NCI-H748 (cell line): Measurements from ENCODE around the gene RWDD1.
A peak's percentile ranks its signal among the peaks of the same experiment; 100 is the strongest.

Experiments used
- DNase-seq: peaks from one replicate; lab custom pipeline; 2025; ENCODE audit not compliant: unreplicated experiment; lab: John Stamatoyannopoulos, UW

The RWDD1 gene, protein sequence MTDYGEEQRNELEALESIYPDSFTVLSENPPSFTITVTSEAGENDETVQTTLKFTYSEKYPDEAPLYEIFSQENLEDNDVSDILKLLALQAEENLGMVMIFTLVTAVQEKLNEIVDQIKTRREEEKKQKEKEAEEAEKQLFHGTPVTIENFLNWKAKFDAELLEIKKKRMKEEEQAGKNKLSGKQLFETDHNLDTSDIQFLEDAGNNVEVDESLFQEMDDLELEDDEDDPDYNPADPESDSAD

GRCh38 chr6:116570856-116571682, at the start of gene RWDD1:
RWDD1 (plus strand) TSS chr6:116571504; CDS start chr6:116571583, 79 bp downstream.
- peak; percentile 99 for DNase-seq

GRCh38 chr6:116522896-116523295, 48.4 kb upstream of the RWDD1 start:
- DNase-seq: no peak

DNA sequence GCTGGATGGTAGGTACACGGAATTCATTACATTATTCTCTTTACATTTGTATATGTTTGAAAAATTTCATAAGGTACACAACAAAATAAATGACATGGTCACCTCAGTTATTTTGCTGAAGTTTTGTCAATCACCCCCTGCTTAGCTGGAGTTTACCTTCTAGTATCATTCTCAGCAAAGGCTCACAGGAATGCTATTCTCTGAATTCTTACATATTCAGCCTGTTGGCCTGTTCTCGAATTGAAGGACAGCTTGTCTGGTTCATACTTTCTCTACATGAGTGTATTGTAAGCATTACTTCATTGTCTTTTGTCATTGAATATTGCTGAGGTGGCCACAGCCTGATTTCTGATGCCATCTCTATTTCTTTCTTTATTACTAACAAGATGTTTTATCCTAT, 47.1 kb upstream of the RWDD1 start:
- DNase-seq: no peak

DNA sequence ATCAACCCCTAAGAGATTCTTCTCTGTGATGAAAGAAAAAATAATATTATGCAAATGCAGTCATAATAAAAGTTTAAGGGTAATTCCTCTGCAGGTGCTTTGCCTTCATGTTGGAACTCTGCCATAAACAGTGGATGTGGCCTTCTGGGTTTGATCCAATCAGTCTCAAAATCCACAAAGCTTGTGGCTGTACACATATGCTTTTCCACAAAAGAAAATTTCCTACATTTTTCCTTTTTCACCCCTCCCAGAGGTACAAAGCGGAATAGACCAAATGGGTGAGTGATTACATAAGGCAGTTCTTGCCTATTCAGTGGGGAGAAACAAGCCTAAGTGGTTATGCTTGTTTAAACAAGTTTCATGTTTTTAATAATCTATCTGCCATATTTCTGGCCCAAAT, 43.2 kb upstream of the RWDD1 start:
- no peak for DNase-seq

DNA sequence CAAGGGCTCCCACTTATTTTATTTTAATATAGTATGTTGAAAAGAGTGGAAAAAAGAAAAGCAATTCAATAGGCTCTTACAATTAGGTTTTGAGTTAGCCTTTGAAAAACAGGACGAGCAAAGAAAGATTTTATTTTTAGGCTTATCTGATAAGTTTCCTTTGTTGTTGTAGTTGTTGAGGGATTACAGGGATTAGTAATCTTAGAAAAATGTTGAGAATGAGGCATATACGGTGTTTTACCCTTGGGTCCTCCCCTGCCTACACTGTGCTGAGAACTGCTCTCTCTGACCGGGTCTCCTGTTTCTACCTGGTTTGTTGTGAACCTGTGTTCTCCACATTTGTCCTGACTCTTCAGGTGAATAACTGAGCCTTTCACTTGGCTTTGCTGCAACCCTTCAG, 42.5 kb upstream of the RWDD1 start:
- DNase-seq: no peak

DNA sequence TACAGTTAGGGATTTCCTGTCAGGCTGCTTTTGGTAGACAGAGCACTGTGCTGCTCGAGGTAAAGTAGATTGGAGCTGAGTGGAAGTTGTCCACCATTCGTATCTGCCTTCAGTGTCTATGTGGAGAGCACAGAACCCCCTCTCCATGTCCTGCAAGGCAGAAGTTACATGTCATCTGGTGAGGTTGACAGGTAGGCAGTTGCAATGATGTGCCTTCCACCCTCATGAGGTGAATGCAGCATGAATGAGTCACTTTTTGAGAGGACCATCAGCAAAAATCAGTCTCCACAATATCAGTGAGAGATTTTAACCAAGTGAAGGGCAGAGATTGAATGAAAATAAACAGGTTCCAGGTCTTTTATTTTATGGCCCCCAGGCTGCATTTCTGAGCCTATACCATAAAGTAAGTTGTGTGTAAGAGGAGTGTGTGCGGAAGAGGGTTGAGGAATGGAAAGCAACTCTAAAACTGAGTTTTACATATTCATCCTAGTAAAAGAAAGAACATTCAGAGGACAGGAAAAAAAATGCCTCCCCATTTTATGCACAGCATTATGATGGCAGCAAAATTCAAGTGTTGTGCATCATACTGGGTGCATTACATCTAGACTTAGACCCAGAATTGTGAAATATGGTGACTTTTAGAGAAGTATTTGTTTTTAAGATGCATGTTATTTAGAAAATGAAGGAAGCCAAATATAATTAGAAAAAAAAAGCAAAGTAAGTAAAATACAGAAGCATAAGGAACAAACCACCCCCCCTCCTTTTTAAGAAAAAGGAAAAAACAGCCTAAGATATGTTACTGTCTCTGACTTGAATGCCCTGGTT, 41.6 kb upstream of the RWDD1 start:
- DNase-seq: no peak

- DNase-seq: peak; percentile 96
Measured at GRCh38 chr6:116530436-116530835, 40.9 kb upstream of the RWDD1 start.

- peak; percentile 70 for DNase-seq
Measured at GRCh38 chr6:116531675-116532570, 39.4 kb upstream of the RWDD1 start.

DNA sequence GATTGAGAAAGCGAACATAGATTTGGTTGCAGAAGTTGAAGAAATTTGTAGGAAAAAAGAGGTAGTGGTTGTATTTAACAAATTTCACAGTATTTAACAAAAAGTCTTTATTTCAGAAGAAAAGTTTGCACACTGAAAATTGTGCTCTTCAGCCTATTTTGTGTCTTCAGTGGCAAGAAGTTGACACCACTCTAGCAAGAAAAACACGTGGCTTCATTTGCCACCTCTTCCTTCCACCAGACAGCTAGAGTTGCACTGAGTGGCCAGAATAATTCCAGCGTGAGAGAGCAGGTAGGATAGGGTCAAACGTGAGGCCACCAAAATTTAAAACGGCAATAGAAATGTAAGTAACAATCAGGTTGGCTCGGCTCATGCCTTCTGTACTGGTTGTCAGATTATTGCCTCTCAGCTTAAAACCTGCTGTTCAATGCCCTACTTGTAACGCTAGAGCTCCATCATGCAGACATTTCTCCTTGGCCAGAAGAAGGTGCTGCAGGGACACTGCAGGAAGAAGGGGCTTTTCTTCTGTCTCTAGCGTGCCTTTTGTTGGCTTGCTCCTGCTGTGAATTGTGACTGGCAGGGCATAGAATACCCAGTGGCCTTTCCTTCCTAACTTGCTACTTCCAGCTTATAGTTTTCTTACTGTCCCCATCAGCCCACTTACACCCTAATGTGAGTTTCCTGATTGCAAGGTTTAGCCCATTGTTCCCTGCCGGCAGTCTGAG, 37.9 kb upstream of the RWDD1 start:
- DNase-seq: peak; percentile 35

GRCh38 chr6:116535109-116535508, 36.2 kb upstream of the RWDD1 start:
- no peak for DNase-seq

GRCh38 chr6:116536216-116536621, 35.1 kb upstream of the RWDD1 start:
- peak; percentile 70 for DNase-seq

- DNase-seq: no peak
Measured at GRCh38 chr6:116542426-116542825, 28.9 kb upstream of the RWDD1 start.

GRCh38 chr6:116543149-116543548, 28.2 kb upstream of the RWDD1 start:
- no peak for DNase-seq

DNA sequence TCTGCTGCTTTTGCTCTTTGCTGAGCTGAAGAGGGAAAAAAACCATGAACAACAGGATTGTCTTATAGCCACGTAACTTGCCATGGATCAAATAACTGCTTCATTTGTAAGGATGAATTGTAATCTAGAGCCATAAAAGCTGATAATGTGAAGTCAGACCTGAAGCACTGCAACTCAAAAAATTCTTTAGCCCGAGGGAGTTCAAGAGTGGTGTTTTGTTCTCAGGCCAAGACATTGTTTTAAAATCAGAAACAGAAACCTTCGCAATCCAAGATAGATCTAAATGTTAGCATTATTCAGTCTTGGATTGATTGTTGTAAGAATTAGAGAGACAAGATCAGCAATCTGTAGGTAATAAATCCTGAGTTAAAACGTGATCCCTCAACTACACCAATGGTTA, 25.7 kb upstream of the RWDD1 start, which contains the start of gene TRAPPC3L:
Gene TRAPPC3L (minus strand): TSS at position 34 of the 400 bp plus-strand sequence. CDS start 170 bp downstream, outside the sequence.
- DNase-seq: no peak

DNA sequence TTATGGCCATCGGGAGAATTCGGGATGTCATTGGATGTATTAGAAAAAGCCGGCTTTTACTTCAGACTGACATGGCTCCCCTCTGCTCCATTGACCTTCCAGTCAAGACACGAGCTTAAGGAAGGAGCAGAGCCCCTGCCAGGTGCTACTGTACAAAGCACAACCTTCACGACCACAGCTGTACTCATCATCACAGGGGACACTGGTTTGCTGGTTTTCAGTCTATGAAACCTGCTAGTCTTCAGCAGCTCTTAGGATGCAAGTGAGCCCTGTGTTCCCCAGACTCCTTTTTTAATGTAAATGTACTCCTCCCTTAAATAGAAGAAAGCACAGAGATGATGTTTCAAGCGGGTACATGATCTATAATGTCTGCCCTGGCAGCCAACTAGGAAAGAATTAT, 23.9 kb upstream of the RWDD1 start:
- no peak for DNase-seq

DNA sequence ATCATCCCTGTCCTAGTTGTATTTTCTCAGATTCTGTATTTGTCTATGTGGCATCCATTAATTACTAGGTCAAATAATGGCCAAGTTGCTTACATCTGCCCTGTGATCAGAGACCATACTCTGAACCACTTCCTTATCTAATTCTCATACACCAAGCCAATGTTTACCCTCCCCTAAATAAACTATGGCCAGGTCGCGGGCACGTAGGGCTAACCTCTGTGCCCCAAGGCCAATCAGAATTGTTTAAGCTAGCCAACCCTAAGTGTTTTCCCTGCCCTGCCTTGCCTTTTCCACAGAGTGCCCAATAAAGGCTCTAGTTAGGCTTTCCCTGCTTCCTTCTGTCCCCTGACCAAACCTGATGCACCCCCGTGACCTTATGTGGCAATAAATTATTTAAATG, 20.5 kb upstream of the RWDD1 start:
- peak; percentile 12 for DNase-seq

DNA sequence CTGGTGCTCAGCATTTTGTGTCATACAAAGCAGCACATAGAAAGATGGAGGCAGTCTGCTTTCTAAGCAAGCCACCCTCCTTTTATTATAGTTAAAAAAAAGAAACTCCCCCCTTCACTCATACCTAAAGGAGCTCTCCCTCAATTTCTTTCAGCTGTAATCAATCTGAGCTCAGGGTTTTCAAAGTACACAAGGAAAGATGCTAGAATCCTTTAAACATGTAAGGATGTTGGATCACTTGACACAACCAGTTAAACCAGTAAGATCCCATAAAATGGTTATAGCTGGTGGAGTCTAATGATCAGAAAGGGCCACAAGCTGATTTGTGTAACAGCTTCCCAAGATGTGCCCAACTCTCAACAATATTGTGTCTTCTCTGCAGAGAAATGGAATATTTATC, 17.9 kb upstream of the RWDD1 start, which contains the start of gene CALHM4:
Gene CALHM4 (plus strand): TSS at position 301 of the 400 bp plus-strand sequence. CDS start 43 bp downstream, at position 344.
- no peak for DNase-seq

DNA sequence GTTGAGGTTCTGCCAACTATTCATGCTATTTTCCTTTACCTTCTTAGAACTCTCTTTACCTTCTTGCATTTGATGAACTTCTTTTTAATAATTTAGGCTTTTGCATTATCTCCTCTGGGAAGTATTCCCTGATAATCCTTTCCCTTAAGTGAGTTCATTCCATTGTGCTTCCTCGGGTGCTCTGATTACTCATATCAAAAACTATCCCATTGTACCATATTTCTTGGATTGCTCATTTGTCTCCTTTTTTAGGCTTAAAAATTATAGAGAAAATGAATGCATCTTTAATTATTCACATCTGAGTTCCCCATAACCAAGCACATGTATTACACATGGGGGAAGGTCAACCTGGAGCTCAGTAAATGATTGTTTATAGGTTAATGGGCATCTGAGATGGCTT, 15.2 kb upstream of the RWDD1 start:
- DNase-seq: no peak

- DNase-seq: no peak
Measured at GRCh38 chr6:116556814-116557415, 14.4 kb upstream of the RWDD1 start.
